ENCODE results near the gene TOM1. TPM values are rescaled to one million over a fixed set of nuclear protein-coding genes. Genes with fewer than 3 reads are reported as not detected.

The TOM1 gene
- total and polyA plus RNA-seq, 9 donors, result 16.9 to 48.9 (median 39.1) TPM

GRCh38 chr22:35397095-35397904 lies 97.6 kb downstream of the TOM1 start:
- TF ChIP-seq EP300 (IDR thresholded peaks at IDR 0.05) (no peak), POLR2A (IDR thresholded peaks at IDR 0.05) (no peak), CTCF (IDR thresholded peaks at IDR 0.05) (no peak)

More at GRCh38 chr22:35397095-35397904, 97.6 kb downstream of the TOM1 start:
- H3K4me1 ChIP-seq (ENCODE audit: insufficient read depth), result peaks cover 44% of the 10 kb centered on the region
- 23 to 41% (median 36%) methylated on average over 13 of the region's 13 CpGs for WGBS, 3 donors
- no peak overlapping the region for H3K4me3 ChIP-seq
- no peaks in the 10 kb centered on the region for H3K9me3 ChIP-seq
- H3K36me3 ChIP-seq, result no peaks in the 10 kb centered on the region
- DNase-seq, result peak; percentile 61 to 69 (median 63)
- intact Hi-C loops (cut with DNase I), result no loop called here
- peak overlapping the region in 1 of 2 donors; percentile 77 for H3K27ac ChIP-seq
- no peaks in the 10 kb centered on the region for H3K27me3 ChIP-seq

Small RNA genes within 50 kb of the gene (microRNA-seq; reads per million reads assigned to microRNA genes)
- gene MIR3909 (2.9 to 4.7 (median 3.0) reads per million in 3 donors), gene MIR6069 (0 reads per million in 3 donors)

Small RNA genes within 50 kb of the gene (small RNA-seq; reads per million reads assigned to genes)
- 0.15 reads per million for gene MIR3909
- gene MIR6069, result not detected

Other genes starting within 250 kb of the TOM1 start
- under 1 TPM in 1 of 7 donors, not detected in 6; 0.12 TPM for gene ISX, start 233.7 kb upstream of the TOM1 start, total RNA-seq
- not detected for gene ISX, start 233.7 kb upstream of the TOM1 start, polyA plus RNA-seq
- 10 to 100 TPM; 15.9 to 23.9 (median 20.9) TPM for gene HMGXB4, start 42.4 kb upstream of the TOM1 start, total RNA-seq
- gene HMGXB4, start 42.4 kb upstream of the TOM1 start, polyA plus RNA-seq, result 10 to 100 TPM; 14.8 to 18.5 TPM
- gene HMOX1, start 81.2 kb downstream of the TOM1 start, total RNA-seq, result 100 to 1,000 TPM in 1 of 7 donors, 10 to 100 TPM in 6; 45.0 to 101 (median 55.6) TPM
- 100 to 1,000 TPM in 1 of 2 donors, 10 to 100 TPM in 1; 71.4 to 243 TPM for gene HMOX1, start 81.2 kb downstream of the TOM1 start, polyA plus RNA-seq
- gene MCM5, start 100.2 kb downstream of the TOM1 start, total RNA-seq, result 10 to 100 TPM; 20.8 to 42.0 (median 39.1) TPM
- gene MCM5, start 100.2 kb downstream of the TOM1 start, polyA plus RNA-seq, result 10 to 100 TPM in 1 of 2 donors, 1 to 10 TPM in 1; 6.6 to 42.5 TPM
- gene RASD2, start 240.9 kb downstream of the TOM1 start, total RNA-seq, result 1 to 10 TPM in 5 of 7 donors, under 1 TPM in 2; 0.24 to 4.4 (median 2.8) TPM
- 1 to 10 TPM in 1 of 2 donors, under 1 TPM in 1; 0.75 to 1.3 TPM for gene RASD2, start 240.9 kb downstream of the TOM1 start, polyA plus RNA-seq

Data from ovary (tissue), 9 donors.